Measurements from ENCODE around the gene CBX4. TPM values are rescaled to one million over a fixed set of nuclear protein-coding genes. Genes with fewer than 3 reads are reported as not detected.
A peak's percentile ranks its signal among the peaks of the same experiment; 100 is the strongest.

CBX4 gene
- total and polyA plus RNA-seq, 7 donors, result 3.5 to 14.2 (median 7.6) TPM

- intact Hi-C loops (cut with DNase I), result no loop called here
- peaks cover 0 to 50% (median 45%) of the 10 kb centered on the region in 4 donors for H3K4me1 ChIP-seq
- TF ChIP-seq CTCF (IDR thresholded peaks at IDR 0.05), result no peak
- no peak for TF ChIP-seq POLR2A (IDR thresholded peaks at IDR 0.05)
- no peak overlapping the region for H3K27ac ChIP-seq
- H3K36me3 ChIP-seq, result peaks cover 9 to 26% (median 16%) of the 10 kb centered on the region in 4 donors
- 92 to 94% methylated on average over 83 of the region's 83 CpGs for WGBS, 2 donors
- no peaks in the 10 kb centered on the region for H3K9me3 ChIP-seq
- H3K27me3 ChIP-seq, result peaks cover 0 to 30% (median 15%) of the 10 kb centered on the region in 3 donors
- no peak overlapping the region for H3K4me3 ChIP-seq
- DNase-seq, result no peak
Measured at GRCh38 chr17:79833744-79834564, 5.3 kb downstream of the CBX4 start.

GRCh38 chr17:79833110-79833450 is 6.2 kb downstream of the CBX4 start:
- TF ChIP-seq POLR2A (IDR thresholded peaks at IDR 0.05) (no peak), EP300 (IDR thresholded peaks at IDR 0.05) (no peak), POLR2AphosphoS5 (IDR thresholded peaks at IDR 0.05) (no peak), CTCF (IDR thresholded peaks at IDR 0.05) (no peak)
- WGBS, 2 donors, result 62 to 86% methylated on average over 7 of the region's 7 CpGs
- H3K4me1 ChIP-seq, result peaks cover 0 to 48% (median 44%) of the 10 kb centered on the region in 4 donors
- peaks cover 9 to 26% (median 16%) of the 10 kb centered on the region in 4 donors for H3K36me3 ChIP-seq
- H3K27me3 ChIP-seq, result peaks cover 0 to 30% (median 15%) of the 10 kb centered on the region in 3 donors
- intact Hi-C loops (cut with DNase I), result no loop called here
- DNase-seq, result no peak
- H3K4me3 ChIP-seq, result peak overlapping the region in 1 of 4 donors; percentile 38
- H3K9me3 ChIP-seq, result no peaks in the 10 kb centered on the region
- no peak overlapping the region for H3K27ac ChIP-seq

GRCh38 chr17:79832218-79833109 is 6.8 kb downstream of the CBX4 start:
- H3K27me3 ChIP-seq, result peaks cover 0 to 31% (median 15%) of the 10 kb centered on the region in 3 donors
- no peak for TF ChIP-seq POLR2AphosphoS5 (IDR thresholded peaks at IDR 0.05)
- TF ChIP-seq EP300 (IDR thresholded peaks at IDR 0.05), result no peak
- TF ChIP-seq CTCF (IDR thresholded peaks at IDR 0.05), result no peak
- TF ChIP-seq POLR2A (IDR thresholded peaks at IDR 0.05), result no peak
- DNase-seq, result peak; percentile 67
- peak overlapping the region in 3 of 4 donors; percentile 18 to 64 (median 51) for H3K27ac ChIP-seq
- no peaks in the 10 kb centered on the region for H3K9me3 ChIP-seq
- 12 to 28% methylated on average over 72 of the region's 72 CpGs for WGBS, 2 donors
- intact Hi-C loops (cut with DNase I), result no loop called here
- H3K4me1 ChIP-seq, result peaks cover 0 to 42% (median 38%) of the 10 kb centered on the region in 4 donors
- H3K36me3 ChIP-seq, result peaks cover 9 to 26% (median 16%) of the 10 kb centered on the region in 4 donors
- H3K4me3 ChIP-seq, result peak overlapping the region in 2 of 4 donors; percentile 35 to 38

- Histone ChIP-seq H3K4me1 (peaks cover 0 to 34% (median 29%) of the 10 kb centered on the region in 4 donors), H3K27me3 (peaks cover 0 to 40% (median 15%) of the 10 kb centered on the region in 3 donors), H3K4me3 (peak overlapping the region in 2 of 4 donors; percentile 35 to 38), H3K9me3 (no peaks in the 10 kb centered on the region), H3K36me3 (peaks cover 9 to 26% (median 16%) of the 10 kb centered on the region in 4 donors), H3K27ac (peak overlapping the region in 3 of 4 donors; percentile 18 to 64 (median 51))
- intact Hi-C loops (cut with DNase I), result no loop called here
- 27 to 44% methylated on average over 33 of the region's 33 CpGs for WGBS, 2 donors
- DNase-seq, result peak; percentile 85
- no peak for TF ChIP-seq EP300 (IDR thresholded peaks at IDR 0.05)
- TF ChIP-seq POLR2AphosphoS5 (IDR thresholded peaks at IDR 0.05), result no peak
- TF ChIP-seq POLR2A (IDR thresholded peaks at IDR 0.05), result no peak
- no peak for TF ChIP-seq CTCF (IDR thresholded peaks at IDR 0.05)
Measured at GRCh38 chr17:79831265-79832217, 7.7 kb downstream of the CBX4 start.
